Right lobe of liver (tissue), 4 donors: ENCODE results near the gene FAM180A.

Source experiments
- CTCF ChIP-seq, 4 donors: fragments of 200-600 bp in 3 of 4; fragments of 450-650 bp in 1 of 4; IDR thresholded peaks; one replicate each; pipeline versions ENCODE4 v1.5.1 to v1.8.0; 2016 to 2022; ENCODE audit warnings: antibody characterized with exemption in 4 of 4, mild to moderate bottlenecking in 2 of 4
- POLR2A ChIP-seq: fragments of 450-650 bp; IDR thresholded peaks from one replicate; pipeline ENCODE4 v1.6.1; 2017; ENCODE audit warnings: antibody characterized with exemption, mild to moderate bottlenecking
- donor health status: DM: no; HTN: no; CAD: no.
- donor health status: DM: no; HTN: no; CAD: no.
- donor health status: DM: no; HTN: yes; CAD: no.

DNA sequence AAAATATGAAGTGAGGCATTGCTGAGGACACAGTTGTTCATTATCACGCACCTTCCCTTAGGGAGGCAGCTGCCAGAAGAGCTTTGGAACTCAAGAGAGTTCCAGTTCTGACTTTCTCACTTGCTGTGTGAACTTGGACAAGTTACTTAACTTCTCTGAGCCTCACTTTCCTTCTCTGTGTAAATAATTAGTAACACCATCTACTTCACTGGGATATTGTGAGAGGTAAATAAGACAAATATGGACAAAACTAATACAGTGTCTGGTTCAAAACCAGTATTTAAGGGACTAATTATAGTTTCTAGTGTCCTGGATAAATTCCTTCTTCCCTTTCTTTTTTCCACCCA lies 14.3 kb downstream of the FAM180A start:
- TF ChIP-seq CTCF (IDR thresholded peaks at IDR 0.05): no peak
- no peak for TF ChIP-seq POLR2A
